ENCODE measurements around the gene TOM1.

Gene TOM1

GRCh38 chr22:35318346-35319215 is 18.9 kb downstream of the TOM1 start:
- Histone ChIP-seq H3K27ac (ENCODE audit: low read depth, low read length) (no peak overlapping the region), H3K36me3 (ENCODE audit: control insufficient read depth in 1 of 2, insufficient read depth in 2 of 2, low read length in 2 of 2) (peaks cover 57 to 61% of the 10 kb centered on the region in 2 experiments), H4K12ac (ENCODE audit: low read depth, low read length) (no peak overlapping the region), H3K79me1 (ENCODE audit: low read length) (no peaks in the 10 kb centered on the region), H3K4me2 (ENCODE audit: low read length) (no peak overlapping the region), H2BK5ac (ENCODE audit: low read depth, low read length, poor library complexity) (no peak overlapping the region), H2AFZ (ENCODE audit: insufficient read depth, low read length, poor library complexity) (no peak overlapping the region), H3K27me3 (ENCODE audit: insufficient read depth, low read length) (no peaks in the 10 kb centered on the region), H3K18ac (ENCODE audit: low read length) (no peak overlapping the region), H2AK5ac (ENCODE audit: low read length) (no peak overlapping the region), H2BK12ac (ENCODE audit: low read length) (no peak overlapping the region), H3K4me1 (ENCODE audit: control insufficient read depth in 1 of 2, insufficient read depth in 2 of 2, low read length in 2 of 2) (no peaks in the 10 kb centered on the region), H3K79me2 (ENCODE audit: control insufficient read depth, insufficient read depth, low read length, poor library complexity) (peaks cover 2% of the 10 kb centered on the region), H3K14ac (ENCODE audit: low read length) (no peak overlapping the region), H3K9me3 (ENCODE audit: insufficient read depth, low read depth, low read length) (peaks cover 2% of the 10 kb centered on the region), H4K91ac (ENCODE audit: low read depth, low read length) (no peak overlapping the region), H3K4me3 (ENCODE audit: low read depth, low read length) (no peak overlapping the region), H3K23ac (ENCODE audit: low read length) (no peak overlapping the region), H2BK120ac (ENCODE audit: insufficient read depth, low read length, poor library complexity) (no peak overlapping the region), H3K4ac (ENCODE audit: low read depth, low read length) (no peak overlapping the region), H4K8ac (ENCODE audit: low read depth, low read length) (no peak overlapping the region), H3K9ac (ENCODE audit: low read length) (no peak overlapping the region)
- no peak for DNase-seq
- no CpG with 5 or more reads among the region's 24 CpGs for WGBS (ENCODE audit: extremely low coverage, insufficient coverage, insufficient read length)

DNA sequence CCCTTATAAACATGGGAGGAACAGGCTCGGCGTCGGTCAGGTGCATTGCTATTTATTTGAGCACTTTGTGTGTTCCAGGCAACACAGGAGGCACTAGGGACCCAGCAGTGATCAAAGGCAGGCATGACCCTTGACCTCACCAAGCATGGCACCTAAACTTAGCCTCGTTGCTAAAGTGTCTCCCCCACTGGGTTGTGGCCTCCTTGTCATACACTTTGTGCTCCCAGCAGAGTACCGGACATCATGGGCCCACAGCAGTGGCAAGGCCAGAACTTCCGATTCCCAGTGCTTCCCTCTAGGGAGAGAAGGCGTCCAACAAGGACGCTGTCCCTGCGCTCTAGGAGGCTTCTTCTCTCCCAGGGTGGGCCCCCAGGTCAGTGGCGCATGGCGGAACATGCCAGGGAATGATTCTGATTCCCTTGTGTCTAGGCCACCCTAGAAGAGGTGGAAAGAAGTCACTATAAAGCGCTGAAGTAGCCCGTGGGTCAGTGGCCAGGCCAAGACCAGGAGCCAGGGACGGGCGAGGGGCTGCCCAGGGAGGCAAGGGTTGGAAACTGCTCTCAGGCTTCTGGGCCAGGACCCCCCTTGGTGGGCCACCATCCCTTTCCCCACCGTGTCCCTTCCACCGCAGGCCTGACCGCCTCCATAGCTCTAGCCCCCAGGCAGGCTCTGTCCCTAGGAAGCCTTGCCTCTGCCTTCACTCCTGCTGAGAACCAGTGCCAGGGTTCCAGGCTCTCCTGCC is 19.7 kb downstream of the TOM1 start:
- Histone ChIP-seq H2AFZ (ENCODE audit: insufficient read depth, low read length, poor library complexity) (no peak overlapping the region), H3K14ac (ENCODE audit: low read length) (no peak overlapping the region), H2BK12ac (ENCODE audit: low read length) (no peak overlapping the region), H3K36me3 (ENCODE audit: control insufficient read depth in 1 of 2, insufficient read depth in 2 of 2, low read length in 2 of 2) (peaks cover 62 to 67% of the 10 kb centered on the region in 2 experiments), H4K12ac (ENCODE audit: low read depth, low read length) (no peak overlapping the region), H4K8ac (ENCODE audit: low read depth, low read length) (no peak overlapping the region), H2BK5ac (ENCODE audit: low read depth, low read length, poor library complexity) (no peak overlapping the region), H3K79me1 (ENCODE audit: low read length) (no peaks in the 10 kb centered on the region), H2AK5ac (ENCODE audit: low read length) (no peak overlapping the region), H3K4me1 (ENCODE audit: control insufficient read depth in 1 of 2, insufficient read depth in 2 of 2, low read length in 2 of 2) (no peaks in the 10 kb centered on the region), H3K9ac (ENCODE audit: low read length) (no peak overlapping the region), H3K4me3 (ENCODE audit: low read depth, low read length) (no peak overlapping the region), H2BK120ac (ENCODE audit: insufficient read depth, low read length, poor library complexity) (no peak overlapping the region), H3K79me2 (ENCODE audit: control insufficient read depth, insufficient read depth, low read length, poor library complexity) (peaks cover 2% of the 10 kb centered on the region), H3K4ac (ENCODE audit: low read depth, low read length) (no peak overlapping the region), H4K91ac (ENCODE audit: low read depth, low read length) (no peak overlapping the region), H3K27me3 (ENCODE audit: insufficient read depth, low read length) (no peaks in the 10 kb centered on the region), H3K18ac (ENCODE audit: low read length) (no peak overlapping the region), H3K9me3 (ENCODE audit: insufficient read depth, low read depth, low read length) (peaks cover 2% of the 10 kb centered on the region), H3K4me2 (ENCODE audit: low read length) (no peak overlapping the region), H3K27ac (ENCODE audit: low read depth, low read length) (no peak overlapping the region), H3K23ac (ENCODE audit: low read length) (no peak overlapping the region)
- DNase-seq = no peak
- WGBS (ENCODE audit: extremely low coverage, insufficient coverage, insufficient read length) = no CpG with 5 or more reads among the region's 18 CpGs

GRCh38 chr22:35322126-35322525 is 22.4 kb downstream of the TOM1 start:
- no peak overlapping the region for H2AFZ ChIP-seq (ENCODE audit: insufficient read depth, low read length, poor library complexity)
- no peak overlapping the region for H3K27ac ChIP-seq (ENCODE audit: low read depth, low read length)
- no peak overlapping the region for H4K8ac ChIP-seq (ENCODE audit: low read depth, low read length)
- no peaks in the 10 kb centered on the region for H3K27me3 ChIP-seq (ENCODE audit: insufficient read depth, low read length)
- H2BK5ac ChIP-seq (ENCODE audit: low read depth, low read length, poor library complexity) = no peak overlapping the region
- H3K4me1 ChIP-seq (ENCODE audit: control insufficient read depth in 1 of 2, insufficient read depth in 2 of 2, low read length in 2 of 2) = no peaks in the 10 kb centered on the region
- DNase-seq = no peak
- H3K79me1 ChIP-seq (ENCODE audit: low read length) = no peaks in the 10 kb centered on the region
- no peaks in the 10 kb centered on the region for H3K79me2 ChIP-seq (ENCODE audit: control insufficient read depth, insufficient read depth, low read length, poor library complexity)
- no peak overlapping the region for H3K14ac ChIP-seq (ENCODE audit: low read length)
- H3K4me2 ChIP-seq (ENCODE audit: low read length) = no peak overlapping the region
- H3K9ac ChIP-seq (ENCODE audit: low read length) = no peak overlapping the region
- no peak overlapping the region for H2BK12ac ChIP-seq (ENCODE audit: low read length)
- no peak overlapping the region for H2BK120ac ChIP-seq (ENCODE audit: insufficient read depth, low read length, poor library complexity)
- peaks cover 68 to 71% of the 10 kb centered on the region in 2 experiments for H3K36me3 ChIP-seq (ENCODE audit: control insufficient read depth in 1 of 2, insufficient read depth in 2 of 2, low read length in 2 of 2)
- WGBS (ENCODE audit: extremely low coverage, insufficient coverage, insufficient read length) = no CpG with 5 or more reads among the region's 10 CpGs
- H4K91ac ChIP-seq (ENCODE audit: low read depth, low read length) = no peak overlapping the region
- H3K4ac ChIP-seq (ENCODE audit: low read depth, low read length) = no peak overlapping the region
- no peak overlapping the region for H2AK5ac ChIP-seq (ENCODE audit: low read length)
- H3K23ac ChIP-seq (ENCODE audit: low read length) = no peak overlapping the region
- no peak overlapping the region for H3K4me3 ChIP-seq (ENCODE audit: low read depth, low read length)
- H3K18ac ChIP-seq (ENCODE audit: low read length) = no peak overlapping the region
- no peaks in the 10 kb centered on the region for H3K9me3 ChIP-seq (ENCODE audit: insufficient read depth, low read depth, low read length)
- no peak overlapping the region for H4K12ac ChIP-seq (ENCODE audit: low read depth, low read length)

DNA sequence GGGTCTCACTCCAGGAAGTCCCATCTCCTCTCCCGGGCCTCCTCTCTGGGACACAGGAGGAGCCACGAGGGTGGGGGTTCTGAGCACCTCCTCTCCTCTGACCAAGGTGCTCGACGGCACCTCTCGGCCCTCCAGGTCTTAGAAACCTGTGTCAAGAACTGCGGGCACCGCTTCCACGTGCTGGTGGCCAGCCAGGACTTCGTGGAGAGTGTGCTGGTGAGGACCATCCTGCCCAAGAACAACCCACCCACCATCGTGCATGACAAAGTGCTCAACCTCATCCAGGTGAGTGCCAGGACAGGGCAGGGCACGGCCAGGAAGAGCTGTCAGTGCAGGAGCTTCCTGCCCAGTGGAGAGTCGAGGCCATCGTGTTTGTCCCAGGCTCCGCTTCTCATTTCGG is 23.2 kb downstream of the TOM1 start:
- Histone ChIP-seq H2AK5ac (ENCODE audit: low read length) (no peak overlapping the region), H3K9ac (ENCODE audit: low read length) (no peak overlapping the region), H2BK5ac (ENCODE audit: low read depth, low read length, poor library complexity) (no peak overlapping the region), H2BK12ac (ENCODE audit: low read length) (no peak overlapping the region), H3K4ac (ENCODE audit: low read depth, low read length) (no peak overlapping the region), H4K91ac (ENCODE audit: low read depth, low read length) (no peak overlapping the region), H3K14ac (ENCODE audit: low read length) (no peak overlapping the region), H4K12ac (ENCODE audit: low read depth, low read length) (no peak overlapping the region), H3K4me3 (ENCODE audit: low read depth, low read length) (no peak overlapping the region), H3K79me2 (ENCODE audit: control insufficient read depth, insufficient read depth, low read length, poor library complexity) (no peaks in the 10 kb centered on the region), H2AFZ (ENCODE audit: insufficient read depth, low read length, poor library complexity) (no peak overlapping the region), H3K27ac (ENCODE audit: low read depth, low read length) (no peak overlapping the region), H4K8ac (ENCODE audit: low read depth, low read length) (no peak overlapping the region), H3K4me2 (ENCODE audit: low read length) (no peak overlapping the region), H3K27me3 (ENCODE audit: insufficient read depth, low read length) (no peaks in the 10 kb centered on the region), H3K36me3 (ENCODE audit: control insufficient read depth in 1 of 2, insufficient read depth in 2 of 2, low read length in 2 of 2) (peaks cover 69 to 73% of the 10 kb centered on the region in 2 experiments), H2BK120ac (ENCODE audit: insufficient read depth, low read length, poor library complexity) (no peak overlapping the region), H3K23ac (ENCODE audit: low read length) (no peak overlapping the region), H3K4me1 (ENCODE audit: control insufficient read depth in 1 of 2, insufficient read depth in 2 of 2, low read length in 2 of 2) (no peaks in the 10 kb centered on the region), H3K9me3 (ENCODE audit: insufficient read depth, low read depth, low read length) (no peaks in the 10 kb centered on the region), H3K18ac (ENCODE audit: low read length) (no peak overlapping the region), H3K79me1 (ENCODE audit: low read length) (no peaks in the 10 kb centered on the region)
- no peak for DNase-seq
- WGBS (ENCODE audit: extremely low coverage, insufficient coverage, insufficient read length) = no CpG with 5 or more reads among the region's 15 CpGs
